ENCODE measurements around the gene GPRIN3. TPM values are rescaled to one million over a fixed set of nuclear protein-coding genes. Genes with fewer than 3 reads are reported as not detected.

The GPRIN3 gene
- total and polyA plus RNA-seq, 2 donors (not counting 3 experiments of a cell fraction or from before 2014, with no cell fraction given): 0.17 to 2.2 TPM

GRCh38 chr4:89277412-89277811 lies 30.2 kb downstream of the GPRIN3 start:
- no TSS peak for BruUV-seq (replicated peaks)
- Histone ChIP-seq H3K9me1 (replicated peaks; ENCODE audit: control insufficient read depth, extremely low read depth, insufficient read depth, low read length) (no peaks in the 10 kb centered on the region), H2AFZ (ENCODE audit: low read depth, low read length) (no peak overlapping the region), H3K4me2 (ENCODE audit: insufficient read depth, low read length) (no peak overlapping the region), H3K79me2 (ENCODE audit: control insufficient read depth, insufficient read depth, low read length) (no peaks in the 10 kb centered on the region), H3K27me3 (ENCODE audit: control insufficient read depth in 2 of 2, insufficient read depth in 2 of 2, low read length in 2 of 2) (peaks cover 0 to 6% of the 10 kb centered on the region in 2 experiments), H3K9ac (replicated peaks; ENCODE audit: extremely low read depth, insufficient read depth, low read length) (no peak overlapping the region), H3K27ac (ENCODE audit: insufficient read depth, low read depth, low read length) (no peak overlapping the region), H3K4me1 (ENCODE audit: control insufficient read depth, extremely low read depth, insufficient read depth, low read length) (no peaks in the 10 kb centered on the region), H4K20me1 (replicated peaks; ENCODE audit: control insufficient read depth, extremely low read depth, insufficient read depth, low read length) (no peaks in the 10 kb centered on the region), H3K36me3 (ENCODE audit: control insufficient read depth in 2 of 2, extremely low read depth in 1 of 2, insufficient read depth in 2 of 2, low read length in 2 of 2) (no peaks in the 10 kb centered on the region), H3K4me3 (replicated peaks in 1 of 3; ENCODE audit: insufficient read depth in 1 of 3, low read depth in 1 of 3, low read length in 3 of 3) (no peak overlapping the region), H3K9me3 (replicated peaks; ENCODE audit: control insufficient read depth, insufficient read depth, low read length) (no peaks in the 10 kb centered on the region)
- TF ChIP-seq MAX (IDR thresholded peaks at IDR 0.05; ENCODE audit: insufficient read depth, insufficient read length): no peak
- TF ChIP-seq POLR2A (IDR thresholded peaks at IDR 0.05; ENCODE audit: low read depth, low read length): no peak
- TF ChIP-seq JUN (IDR thresholded peaks at IDR 0.05; ENCODE audit: borderline replicate concordance, insufficient read depth, insufficient read length, low read depth): no peak
- no peak for TF ChIP-seq CTCF (IDR thresholded peaks at IDR 0.05; ENCODE audit: extremely low read depth in 1 of 2, insufficient read depth in 1 of 2, low read depth in 1 of 2, low read length in 2 of 2)
- TF ChIP-seq POLR2AphosphoS5 (IDR thresholded peaks at IDR 0.05; ENCODE audit: insufficient read depth, low read depth, low read length): no peak
- TF ChIP-seq FOS (IDR thresholded peaks at IDR 0.05; ENCODE audit: borderline replicate concordance, insufficient read depth, low read length): no peak
- no peak for TF ChIP-seq EZH2 (IDR thresholded peaks at IDR 0.05; ENCODE audit: borderline replicate concordance, low read depth, low read length, severe bottlenecking)
- no peak for TF ChIP-seq MYC (IDR thresholded peaks at IDR 0.05; ENCODE audit: low read depth, low read length)
- no peak for TF ChIP-seq GATA2 (IDR thresholded peaks at IDR 0.05; ENCODE audit: insufficient read depth, insufficient read length, low read depth, low read length)
- FAIRE-seq (no peak), DNase-seq (ENCODE audit: low read depth, low spot score) (no peak)
- ChIA-PET CTCF (no interaction called here), POLR2A (no interaction called here)
- dilution Hi-C loops (cut with MboI; ENCODE audit: extremely low pct_ligation_motif_present, low sequenced_read_pairs) (no loop called here), intact Hi-C loops (cut with micrococcal nuclease) (no loop called here)
